Measurements from ENCODE around the gene SEPTIN12. TPM values are rescaled to one million over a fixed set of nuclear protein-coding genes. Genes with fewer than 3 reads are reported as not detected.

Gene SEPTIN12
- total RNA-seq, 6 experiments from 2014 or later = not detected

GRCh38 chr16:4790871-4791270, 2.7 kb upstream of the SEPTIN12 start:
- no peaks in the 10 kb centered on the region for H3K36me3 ChIP-seq
- no peak overlapping the region for H3K27ac ChIP-seq
- no peaks in the 10 kb centered on the region for H3K27me3 ChIP-seq
- TF ChIP-seq CTCF (IDR thresholded peaks at IDR 0.05) (no peak), POLR2A (IDR thresholded peaks at IDR 0.05) (no peak)
- H3K9me3 ChIP-seq = no peaks in the 10 kb centered on the region
- intact Hi-C loops (cut with DNase I) = no loop called here
- H3K4me1 ChIP-seq = peaks cover 0 to 14% (median 0%) of the 10 kb centered on the region in 4 donors
- H3K4me3 ChIP-seq = no peak overlapping the region
- 50% methylated on average over 1 of the region's 10 CpGs for WGBS (ENCODE audit: insufficient coverage, low coverage, low lambda C conversion rate, missing lambda C conversion rate)
- DNase-seq (no peak), ATAC-seq (no peak)

GRCh38 chr16:4790261-4790660, 2.1 kb upstream of the SEPTIN12 start:
- WGBS (ENCODE audit: insufficient coverage, low coverage, low lambda C conversion rate, missing lambda C conversion rate) = 83% methylated on average over 9 of the region's 10 CpGs
- no peak overlapping the region for H3K27ac ChIP-seq
- no peaks in the 10 kb centered on the region for H3K27me3 ChIP-seq
- H3K36me3 ChIP-seq = no peaks in the 10 kb centered on the region
- intact Hi-C loops (cut with DNase I) = no loop called here
- no peak overlapping the region for H3K4me3 ChIP-seq
- TF ChIP-seq POLR2A (IDR thresholded peaks at IDR 0.05) = no peak
- TF ChIP-seq CTCF (IDR thresholded peaks at IDR 0.05) = no peak
- H3K9me3 ChIP-seq = no peaks in the 10 kb centered on the region
- no peak for ATAC-seq
- H3K4me1 ChIP-seq = peaks cover 0 to 14% (median 0%) of the 10 kb centered on the region in 4 donors
- no peak for DNase-seq

- intact Hi-C loops (cut with DNase I) = no loop called here
- no peak overlapping the region for H3K4me3 ChIP-seq
- WGBS (ENCODE audit: insufficient coverage, low coverage, low lambda C conversion rate, missing lambda C conversion rate) = 73% methylated on average over 6 of the region's 7 CpGs
- H3K36me3 ChIP-seq = no peaks in the 10 kb centered on the region
- no peak for TF ChIP-seq CTCF (IDR thresholded peaks at IDR 0.05)
- no peak for TF ChIP-seq POLR2A (IDR thresholded peaks at IDR 0.05)
- H3K27ac ChIP-seq = no peak overlapping the region
- ATAC-seq (no peak), DNase-seq (no peak)
- no peaks in the 10 kb centered on the region for H3K9me3 ChIP-seq
- H3K4me1 ChIP-seq = peaks cover 0 to 14% (median 0%) of the 10 kb centered on the region in 4 donors
- H3K27me3 ChIP-seq = no peaks in the 10 kb centered on the region
Measured at GRCh38 chr16:4788910-4789309, 765 bp upstream of the SEPTIN12 start.

- WGBS (ENCODE audit: insufficient coverage, low coverage, low lambda C conversion rate, missing lambda C conversion rate) = 0% methylated on average over 1 of the region's 9 CpGs
- H3K27me3 ChIP-seq = no peaks in the 10 kb centered on the region
- DNase-seq (no peak), ATAC-seq (peak; percentile 38 to 83 (median 71))
- no peak overlapping the region for H3K4me3 ChIP-seq
- H3K27ac ChIP-seq = no peak overlapping the region
- no peaks in the 10 kb centered on the region for H3K9me3 ChIP-seq
- TF ChIP-seq POLR2A (IDR thresholded peaks at IDR 0.05) (no peak), CTCF (IDR thresholded peaks at IDR 0.05) (no peak)
- intact Hi-C loops (cut with DNase I) = no loop called here
- peaks cover 0 to 14% (median 0%) of the 10 kb centered on the region in 4 donors for H3K4me1 ChIP-seq
- H3K36me3 ChIP-seq = no peaks in the 10 kb centered on the region
Measured at GRCh38 chr16:4788489-4788889, 344 bp upstream of the SEPTIN12 start.

- no peak overlapping the region for H3K4me3 ChIP-seq
- DNase-seq (no peak), ATAC-seq (no peak)
- H3K36me3 ChIP-seq = no peaks in the 10 kb centered on the region
- H3K9me3 ChIP-seq = no peaks in the 10 kb centered on the region
- H3K27ac ChIP-seq = no peak overlapping the region
- TF ChIP-seq CTCF (IDR thresholded peaks at IDR 0.05) (no peak), POLR2A (IDR thresholded peaks at IDR 0.05) (no peak)
- H3K4me1 ChIP-seq = peaks cover 0 to 14% (median 0%) of the 10 kb centered on the region in 4 donors
- 90% methylated on average over 8 of the region's 8 CpGs for WGBS (ENCODE audit: insufficient coverage, low coverage, low lambda C conversion rate, missing lambda C conversion rate)
- no peaks in the 10 kb centered on the region for H3K27me3 ChIP-seq
- intact Hi-C loops (cut with DNase I) = no loop called here
Measured at GRCh38 chr16:4787068-4787467, 1.1 kb downstream of the SEPTIN12 start.
